A549 (cell line): Measurements from ENCODE around the gene MCAT. TPM values are rescaled to one million over a fixed set of nuclear protein-coding genes. Genes with fewer than 3 reads are reported as not detected.

Experiments used
- ATAC-seq, 2 experiments: fragments of 200-7000 bp in 1 of 2; fragments of >200 bp in 1 of 2; cut with Nextera tagmentation in 1 of 2; cut with Tn5 transposase in 1 of 2; 3 replicates each; pipeline versions ENCODE4 v1.8.0 to v1.9.1; 2018 to 2020; ENCODE audit warnings: mild to moderate bottlenecking in 1 of 2, moderate library complexity in 1 of 2
- CTCF ChIA-PET: fragments of 300-600 bp; sonication (Branson Sonifier 250); formaldehyde crosslinking; extraction: SDS; loops from one replicate; lab custom pipeline; 2021; ENCODE audit warnings: antibody characterized with exemption, inconsistent platforms; lab: Yijun Ruan, JAX
- POLR2A ChIA-PET: fragments of 350-600 bp; formaldehyde crosslinking; extraction: SDS; loops from one replicate; lab custom pipeline; 2021; ENCODE audit warnings: antibody characterized with exemption, inconsistent platforms; lab: Yijun Ruan, JAX
- DNase-seq, 2 experiments: peaks; one replicate each; pipeline versions ENCODE4 v3.0.0 to v3.0.0-alpha.2; 2011 to 2016; ENCODE audit warnings: low read depth in 1 of 2, low spot score in 1 of 2
- FAIRE-seq: peaks from 2 replicates; lab custom pipeline; 2011; peaks lifted over from hg19 to GRCh38; lab: Jason Lieb, UNC
- H3K27ac ChIP-seq, 2 experiments: fragments of >200 bp; sonication (Bioruptor Twin); formaldehyde crosslinking; 3 replicates each; pipeline ENCODE4 v1.5.1; 2016 to 2017
- H3K4me1 ChIP-seq: fragments of >200 bp; sonication (Bioruptor Twin); formaldehyde crosslinking; 3 replicates; pipeline ENCODE4 v1.6.1; 2016
- H3K4me2 ChIP-seq: fragments of >200 bp; sonication (Bioruptor Twin); formaldehyde crosslinking; 3 replicates; pipeline ENCODE4 v1.6.1; 2016
- H3K4me3 ChIP-seq: fragments of >200 bp; sonication (Bioruptor Twin); formaldehyde crosslinking; 3 replicates; pipeline ENCODE4 v1.5.1; 2016
- H3K9me3 ChIP-seq: fragments of >200 bp; sonication (Bioruptor Twin); formaldehyde crosslinking; 3 replicates; pipeline ENCODE4 v1.6.1; 2016
- BHLHE40 ChIP-seq: IDR thresholded peaks from 2 replicates; pipeline ENCODE4 v1.6.1; 2012; ENCODE audit warnings: low read depth, low read length, inconsistent platforms
- CBX8 ChIP-seq: fragments of 200-600 bp; sonication (generic); IDR thresholded peaks from 2 replicates; pipeline ENCODE4 v1.6.1; 2016
- CHD2 ChIP-seq: fragments of 150-350 bp; IDR thresholded peaks from 2 replicates; pipeline ENCODE4 v1.6.1; 2014; ENCODE audit warnings: low read length; ENCODE audit not compliant: partially characterized antibody
- CHD4 ChIP-seq: fragments of 200-600 bp; sonication (generic); IDR thresholded peaks from 2 replicates; pipeline ENCODE4 v1.6.1; 2016; ENCODE audit warnings: antibody characterized with exemption, mild to moderate bottlenecking, borderline replicate concordance
- EHMT2 ChIP-seq: fragments of 200-600 bp; sonication (generic); IDR thresholded peaks from 2 replicates; pipeline ENCODE4 v1.6.1; 2016; ENCODE audit warnings: antibody characterized with exemption, low read depth, mild to moderate bottlenecking, moderate library complexity
- FOSB ChIP-seq: fragments of 250-450 bp; sonication (Bioruptor Pico); IDR thresholded peaks from 2 replicates; pipeline ENCODE4 v1.5.0; 2020; ENCODE audit warnings: mild to moderate bottlenecking, moderate library complexity
- FOXS1 ChIP-seq: fragments of 250-450 bp; sonication (Bioruptor Pico); IDR thresholded peaks from 2 replicates; pipeline ENCODE4 v1.5.0; 2020; ENCODE audit warnings: mild to moderate bottlenecking, moderate library complexity
- GATA3 ChIP-seq: IDR thresholded peaks from 2 replicates; pipeline ENCODE4 v1.6.1; 2012; ENCODE audit warnings: borderline replicate concordance
- HEYL ChIP-seq: fragments of 250-450 bp; sonication (Bioruptor Pico); IDR thresholded peaks from 2 replicates; pipeline ENCODE4 v1.8.0; 2021; ENCODE audit warnings: mild to moderate bottlenecking, moderate library complexity
- HOXB13 ChIP-seq: fragments of 250-450 bp; sonication (Bioruptor Pico); IDR thresholded peaks from 2 replicates; pipeline ENCODE4 v1.5.0; 2020; ENCODE audit warnings: low read depth, mild to moderate bottlenecking, moderate library complexity
- JUN ChIP-seq, 2 experiments: fragments of >200 bp; sonication (Bioruptor Twin); formaldehyde crosslinking; IDR thresholded peaks; 2 replicates in 1 of 2; 3 replicates in 1 of 2; pipeline ENCODE4 v1.6.1; 2016 to 2017
- JUNB ChIP-seq: fragments of >200 bp; sonication (Bioruptor Twin); formaldehyde crosslinking; IDR thresholded peaks from 2 replicates; pipeline ENCODE4 v1.6.1; 2016
- KDM1A ChIP-seq: fragments of 200-600 bp; sonication (generic); IDR thresholded peaks from 2 replicates; pipeline ENCODE4 v1.6.1; 2016; ENCODE audit warnings: low read depth, mild to moderate bottlenecking
- KDM5A ChIP-seq: fragments of 200-600 bp; sonication (generic); IDR thresholded peaks from 2 replicates; pipeline ENCODE4 v1.6.1; 2016; ENCODE audit warnings: antibody characterized with exemption, mild to moderate bottlenecking
- MAFK ChIP-seq: fragments of 450-650 bp; IDR thresholded peaks from 2 replicates; pipeline ENCODE4 v1.6.1; 2014; ENCODE audit not compliant: partially characterized antibody
- PHF8 ChIP-seq: fragments of 200-600 bp; sonication (generic); IDR thresholded peaks from 2 replicates; pipeline ENCODE4 v1.6.1; 2016; ENCODE audit warnings: low read depth, mild to moderate bottlenecking, antibody characterized with exemption, moderate library complexity, borderline replicate concordance
- POLR2A ChIP-seq: IDR thresholded peaks from 2 replicates; pipeline ENCODE4 v1.6.1; 2012; ENCODE audit warnings: mild to moderate bottlenecking, low read length
- POLR2AphosphoS2 ChIP-seq: conservative IDR thresholded peaks from 2 replicates; pipeline ENCODE4 v1.6.1; 2012; ENCODE audit warnings: low read length, improper control_type of control experiment, inconsistent platforms
- RAD21 ChIP-seq, 2 experiments: fragments of >200 bp in 1 of 2; sonication (Bioruptor Twin) in 1 of 2; formaldehyde crosslinking in 1 of 2; IDR thresholded peaks in 1 of 2; conservative IDR thresholded peaks in 1 of 2; 2 replicates in 1 of 2; 3 replicates in 1 of 2; pipeline ENCODE4 v1.6.1; 2012 to 2018; ENCODE audit warnings: inconsistent platforms in 1 of 2
- RARB ChIP-seq: fragments of 250-450 bp; sonication (Bioruptor Pico); IDR thresholded peaks from 2 replicates; pipeline ENCODE4 v1.8.0; 2021; ENCODE audit warnings: mild to moderate bottlenecking, moderate library complexity
- RFX5 ChIP-seq: fragments of 450-650 bp; IDR thresholded peaks from 2 replicates; pipeline ENCODE4 v1.7.1; 2014; ENCODE audit warnings: antibody characterized with exemption, mild to moderate bottlenecking, moderate library complexity
- RNF2 ChIP-seq: fragments of 200-600 bp; sonication (generic); IDR thresholded peaks from 2 replicates; pipeline ENCODE4 v1.6.1; 2016; ENCODE audit warnings: low read depth, mild to moderate bottlenecking, antibody characterized with exemption, moderate library complexity, borderline replicate concordance
- ZC3H11A ChIP-seq: fragments of 450-650 bp; IDR thresholded peaks from 2 replicates; pipeline ENCODE4 v1.6.1; 2014; ENCODE audit warnings: antibody characterized with exemption, mild to moderate bottlenecking
- WGBS: methylation state at CpG from one replicate; pipeline ENCODE4 v1.1.6; 2017; ENCODE audit errors: missing lambda C conversion rate; 5-methylcytosine and 5-hydroxymethylcytosine counted together
- polyA plus RNA-seq, 4 experiments: library from polyadenylated mRNA; depleted of rRNA in 3 of 4; stranded (reverse); fragments of >200 nt; fragmentation: RNase III in 1 of 4; extraction: RNeasy Plus Mini Kit Qiagen cat#74134 plus additional on column Dnase treatment in 1 of 4; gene quantifications; 2 replicates in 3 of 4; 3 replicates in 1 of 4; pipeline ENCODE4 v1.2.3, GENCODE V29; 2011 to 2017
- TF ChIP-seq, protein P1 (sequence below): fragments of >200 bp; sonication (Bioruptor Twin); formaldehyde crosslinking; IDR thresholded peaks from 3 replicates; pipeline ENCODE4 v1.5.1; 2016
- TF ChIP-seq, protein P2 (sequence below): fragments of >200 bp; sonication (Bioruptor Twin); formaldehyde crosslinking; IDR thresholded peaks from 3 replicates; pipeline ENCODE4 v1.6.1; 2016
- TF ChIP-seq, protein P3 (sequence below): IDR thresholded peaks from 2 replicates; pipeline ENCODE4 v1.6.1; 2012
- TF ChIP-seq, protein P4 (sequence below): fragments of 150-350 bp; IDR thresholded peaks from 2 replicates; pipeline ENCODE4 v1.6.1; 2014; ENCODE audit warnings: low read depth, mild to moderate bottlenecking, low read length

Gene MCAT
- polyA plus RNA-seq, 2 of the 4 experiments (the other 2 are of a cell fraction): 11.8 to 15.5 TPM

DNA sequence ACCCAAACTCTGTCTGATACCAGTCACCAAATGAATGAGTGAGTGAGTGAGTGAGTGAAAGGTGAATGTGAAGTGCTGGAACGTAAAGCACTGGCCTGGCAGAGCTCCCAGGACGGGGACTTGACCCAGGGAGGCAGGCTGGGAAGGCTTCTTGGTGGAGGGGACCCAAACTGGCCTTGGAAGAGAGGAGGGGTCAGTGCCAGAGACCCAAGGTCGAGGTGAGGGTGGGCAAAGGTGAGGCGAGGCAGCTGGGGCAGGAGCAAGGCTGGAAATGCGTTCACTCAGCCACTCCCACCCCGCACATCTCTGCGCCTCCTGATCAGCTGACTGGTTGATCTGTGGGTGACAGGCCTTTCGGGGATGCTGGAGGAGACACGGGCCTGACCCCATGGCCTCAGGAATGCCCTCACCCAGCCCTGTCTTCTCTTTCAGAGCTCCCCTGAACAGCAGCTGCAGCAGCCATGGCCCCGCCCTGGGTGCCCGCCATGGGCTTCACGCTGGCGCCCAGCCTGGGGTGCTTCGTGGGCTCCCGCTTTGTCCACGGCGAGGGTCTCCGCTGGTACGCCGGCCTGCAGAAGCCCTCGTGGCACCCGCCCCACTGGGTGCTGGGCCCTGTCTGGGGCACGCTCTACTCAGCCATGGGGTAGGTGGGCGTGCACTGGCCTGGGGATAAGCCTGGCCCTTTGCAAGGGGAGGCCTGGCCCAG lies 15.7 kb upstream of the MCAT start (continued):
- no peak for TF ChIP-seq EHMT2
- no peak for TF ChIP-seq RARB (CRISPR knock-in tag)
- TF ChIP-seq FOSB (CRISPR knock-in tag): no peak
- no peak for TF ChIP-seq PHF8
- TF ChIP-seq FOXS1 (CRISPR knock-in tag): no peak
- TF ChIP-seq CBX8: no peak
- TF ChIP-seq HEYL: no peak
- no peak for TF ChIP-seq JUN (IDR thresholded peaks at IDR 0.05)

GRCh38 chr22:43157874-43158546 lies 14.8 kb upstream of the MCAT start:
- ATAC-seq: no peak
- H3K4me1 ChIP-seq: peaks cover 5% of the 10 kb centered on the region; the same call in 2 of the 3 replicates
- H3K4me2 ChIP-seq: no peak overlapping the region
- WGBS: 89% methylated on average over 7 of the region's 9 CpGs
- CTCF ChIA-PET: interaction anchor here (1.2 kb wide), 1 partner anchor 24 kb away, joined by 3 read pairs; no protein-coding TSS in a partner anchor
- no peak for FAIRE-seq
- TF ChIP-seq PHF8: no peak
- no peak for TF ChIP-seq KDM5A
- TF ChIP-seq GATA3: no peak
- TF ChIP-seq POLR2A: no peak
- POLR2A ChIA-PET: no interaction called here
- no peak overlapping the region for H3K4me3 ChIP-seq
- H3K27ac ChIP-seq: no peak overlapping the region
- DNase-seq: no peak
- no peaks in the 10 kb centered on the region for H3K9me3 ChIP-seq

DNA sequence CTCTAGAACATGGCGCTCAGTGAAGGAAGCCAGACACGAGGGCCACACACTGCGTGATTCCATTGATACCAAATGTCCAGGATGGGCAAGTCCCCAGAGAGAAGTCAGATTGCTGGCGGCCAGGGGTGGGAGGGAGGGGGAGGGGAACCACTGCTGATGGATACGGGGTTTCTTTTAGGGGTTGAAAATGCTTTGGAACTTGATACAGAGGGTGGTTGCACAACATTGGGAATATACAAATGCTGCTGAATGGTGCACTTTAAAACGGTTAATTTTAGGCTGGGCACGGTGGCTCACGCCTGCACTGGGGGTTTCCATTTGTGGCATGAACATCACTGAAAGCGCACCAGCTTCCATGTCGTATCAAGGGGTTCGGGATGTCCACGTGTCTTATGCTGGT lies 13.2 kb upstream of the MCAT start:
- WGBS: 91% methylated on average over 10 of the region's 12 CpGs
- peaks cover 10% of the 10 kb centered on the region; the same call in 2 of the 3 replicates for H3K4me1 ChIP-seq
- no peak overlapping the region for H3K4me3 ChIP-seq
- no peak overlapping the region for H3K27ac ChIP-seq
- POLR2A ChIA-PET: no interaction called here
- FAIRE-seq: no peak
- TF ChIP-seq GATA3 (no peak), RFX5 (no peak), KDM5A (no peak), KDM1A (no peak), POLR2AphosphoS2 (no peak), CHD2 (no peak), BHLHE40 (no peak), RNF2 (no peak), RAD21 (conservative IDR thresholded peaks at IDR 0.05 in 1 of 2, IDR thresholded peaks at IDR 0.05 in 1 of 2) (no peak), JUNB (no peak), HOXB13 (CRISPR knock-in tag) (no peak), MAFK (no peak), CHD4 (no peak), ZC3H11A (no peak), EHMT2 (no peak)
- TF ChIP-seq, protein P1, sequence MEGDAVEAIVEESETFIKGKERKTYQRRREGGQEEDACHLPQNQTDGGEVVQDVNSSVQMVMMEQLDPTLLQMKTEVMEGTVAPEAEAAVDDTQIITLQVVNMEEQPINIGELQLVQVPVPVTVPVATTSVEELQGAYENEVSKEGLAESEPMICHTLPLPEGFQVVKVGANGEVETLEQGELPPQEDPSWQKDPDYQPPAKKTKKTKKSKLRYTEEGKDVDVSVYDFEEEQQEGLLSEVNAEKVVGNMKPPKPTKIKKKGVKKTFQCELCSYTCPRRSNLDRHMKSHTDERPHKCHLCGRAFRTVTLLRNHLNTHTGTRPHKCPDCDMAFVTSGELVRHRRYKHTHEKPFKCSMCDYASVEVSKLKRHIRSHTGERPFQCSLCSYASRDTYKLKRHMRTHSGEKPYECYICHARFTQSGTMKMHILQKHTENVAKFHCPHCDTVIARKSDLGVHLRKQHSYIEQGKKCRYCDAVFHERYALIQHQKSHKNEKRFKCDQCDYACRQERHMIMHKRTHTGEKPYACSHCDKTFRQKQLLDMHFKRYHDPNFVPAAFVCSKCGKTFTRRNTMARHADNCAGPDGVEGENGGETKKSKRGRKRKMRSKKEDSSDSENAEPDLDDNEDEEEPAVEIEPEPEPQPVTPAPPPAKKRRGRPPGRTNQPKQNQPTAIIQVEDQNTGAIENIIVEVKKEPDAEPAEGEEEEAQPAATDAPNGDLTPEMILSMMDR: no peak
- TF ChIP-seq, protein P2, sequence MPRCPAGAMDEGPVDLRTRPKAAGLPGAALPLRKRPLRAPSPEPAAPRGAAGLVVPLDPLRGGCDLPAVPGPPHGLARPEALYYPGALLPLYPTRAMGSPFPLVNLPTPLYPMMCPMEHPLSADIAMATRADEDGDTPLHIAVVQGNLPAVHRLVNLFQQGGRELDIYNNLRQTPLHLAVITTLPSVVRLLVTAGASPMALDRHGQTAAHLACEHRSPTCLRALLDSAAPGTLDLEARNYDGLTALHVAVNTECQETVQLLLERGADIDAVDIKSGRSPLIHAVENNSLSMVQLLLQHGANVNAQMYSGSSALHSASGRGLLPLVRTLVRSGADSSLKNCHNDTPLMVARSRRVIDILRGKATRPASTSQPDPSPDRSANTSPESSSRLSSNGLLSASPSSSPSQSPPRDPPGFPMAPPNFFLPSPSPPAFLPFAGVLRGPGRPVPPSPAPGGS: no peak
- TF ChIP-seq, protein P3, sequence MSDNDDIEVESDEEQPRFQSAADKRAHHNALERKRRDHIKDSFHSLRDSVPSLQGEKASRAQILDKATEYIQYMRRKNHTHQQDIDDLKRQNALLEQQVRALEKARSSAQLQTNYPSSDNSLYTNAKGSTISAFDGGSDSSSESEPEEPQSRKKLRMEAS: no peak
- TF ChIP-seq, protein P4, sequence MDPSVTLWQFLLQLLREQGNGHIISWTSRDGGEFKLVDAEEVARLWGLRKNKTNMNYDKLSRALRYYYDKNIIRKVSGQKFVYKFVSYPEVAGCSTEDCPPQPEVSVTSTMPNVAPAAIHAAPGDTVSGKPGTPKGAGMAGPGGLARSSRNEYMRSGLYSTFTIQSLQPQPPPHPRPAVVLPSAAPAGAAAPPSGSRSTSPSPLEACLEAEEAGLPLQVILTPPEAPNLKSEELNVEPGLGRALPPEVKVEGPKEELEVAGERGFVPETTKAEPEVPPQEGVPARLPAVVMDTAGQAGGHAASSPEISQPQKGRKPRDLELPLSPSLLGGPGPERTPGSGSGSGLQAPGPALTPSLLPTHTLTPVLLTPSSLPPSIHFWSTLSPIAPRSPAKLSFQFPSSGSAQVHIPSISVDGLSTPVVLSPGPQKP: no peak
- ATAC-seq: no peak
- H3K4me2 ChIP-seq: no peak overlapping the region
- CTCF ChIA-PET: interaction anchor here (1.2 kb wide), 1 partner anchor 289 kb away, joined by 4 read pairs; no protein-coding TSS in a partner anchor
- no peaks in the 10 kb centered on the region for H3K9me3 ChIP-seq
- DNase-seq: no peak
